Tracheal epithelial cell (primary cell): ENCODE data around the gene USP33. TPM values are rescaled to one million over a fixed set of nuclear protein-coding genes. Genes with fewer than 3 reads are reported as not detected.

ENCODE experiments used
- total RNA-seq: library from RNA; depleted of rRNA; stranded (reverse); fragments of >200 nt; gene quantifications from 2 replicates; pipeline ENCODE4 v1.2.1, GENCODE V29; 2014

The USP33 gene
- total RNA-seq: 45.3 and 53.7 TPM in 2 replicates

DNA sequence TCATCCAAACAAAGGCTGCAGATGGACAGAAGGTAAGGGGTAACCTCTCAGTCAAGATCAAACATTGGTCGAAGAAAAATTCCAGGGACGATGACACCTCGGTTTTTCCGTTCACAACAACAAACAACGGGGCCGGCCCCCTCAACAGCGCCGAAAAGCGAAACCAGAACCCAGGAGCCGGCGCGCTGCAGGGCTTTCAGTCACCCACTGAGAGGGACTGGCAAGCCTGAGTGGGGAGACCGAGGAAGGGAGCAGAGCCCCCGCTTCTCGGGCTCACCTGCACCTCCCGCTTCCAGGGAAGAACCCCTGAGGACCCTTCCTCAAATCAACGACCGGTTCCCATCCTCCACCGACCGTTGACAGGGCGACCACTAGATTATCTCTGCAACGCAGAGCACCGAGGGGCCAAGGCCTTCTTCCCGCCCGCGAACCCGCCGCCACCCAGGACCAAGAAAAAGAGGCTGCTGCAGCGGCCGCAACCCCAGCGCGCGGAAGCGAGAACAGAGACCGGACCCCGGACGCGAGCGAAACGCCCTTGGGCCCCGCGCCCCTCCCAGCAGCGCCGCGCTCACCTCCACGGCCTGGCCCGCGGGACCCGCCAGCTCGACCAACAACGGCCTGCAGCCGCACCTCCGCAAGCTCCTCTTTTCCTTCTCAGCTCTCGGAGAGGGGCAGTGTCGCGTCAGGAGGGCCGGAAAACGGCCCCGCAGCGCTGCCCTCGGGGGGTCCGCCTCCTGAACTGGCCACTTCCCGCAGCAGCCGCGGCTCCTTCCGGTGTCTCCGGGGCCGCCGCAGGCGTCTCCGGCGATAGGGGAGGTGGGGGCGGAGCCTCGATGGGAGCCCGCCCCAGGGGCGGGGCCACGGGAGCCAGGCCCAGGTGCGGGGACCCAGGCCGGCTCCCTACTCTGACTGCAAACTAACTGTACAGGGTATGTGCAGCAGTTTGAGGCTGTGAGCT is at the start of gene USP33:
Gene USP33, minus strand, starts transcription at position 782 of the 958 bp plus-strand sequence. CDS start 18,155 bp downstream, outside the sequence.

GRCh38 chr1:77779529-77780281 is 20.1 kb upstream of the USP33 start, which contains the start of gene MIGA1:
MIGA1 (plus strand) TSS chr1:77779649; CDS start chr1:77783253, 3,604 bp downstream.

GRCh38 chr1:77682460-77683159 is 77.0 kb downstream of the USP33 start, which contains the start of gene ZZZ3:
ZZZ3 (minus strand) TSS chr1:77682658; CDS start chr1:77633354, 49,304 bp downstream.

Other genes with a start within 250 kb of the USP33 start
- 50.8 and 89.1 TPM in 2 replicates for gene ZZZ3, start 77.2 kb downstream of the USP33 start, total RNA-seq
- 9.6 and 14.7 TPM in 2 replicates for gene MIGA1, start 19.8 kb upstream of the USP33 start, total RNA-seq
- 0.21 and 0.48 TPM in 2 replicates for gene NEXN, start 128.8 kb upstream of the USP33 start, total RNA-seq
- gene FUBP1, start 219.2 kb upstream of the USP33 start, total RNA-seq: 78.8 and 99.5 TPM in 2 replicates
- 9.9 and 17.1 TPM in 2 replicates for gene DNAJB4, start 245.1 kb upstream of the USP33 start, total RNA-seq